Neural progenitor cell (in vitro differentiated cells): ENCODE results near the gene ARHGAP15. TPM values are rescaled to one million over a fixed set of nuclear protein-coding genes. Genes with fewer than 3 reads are reported as not detected.

Source experiments
- DNase-seq: peaks from one replicate; pipeline ENCODE4 v3.0.0-alpha.2; 2016; ENCODE audit warnings: low spot score
- H2AFZ ChIP-seq: fragments of 200-600 bp; sonication (generic); replicated peaks from 2 replicates; pipeline ENCODE4 v1.6.1; 2016; ENCODE audit warnings: antibody characterized with exemption
- H3F3A ChIP-seq: fragments of 200-600 bp; sonication (generic); 2 replicates; pipeline ENCODE4 v1.6.1; 2016; ENCODE audit warnings: antibody characterized with exemption, low read depth
- H3K27ac ChIP-seq: fragments of 200-600 bp; sonication (generic); 2 replicates; pipeline ENCODE4 v1.5.1; 2016; ENCODE audit warnings: mild to moderate bottlenecking
- H3K27me3 ChIP-seq: fragments of 200-600 bp; sonication (generic); 2 replicates; pipeline ENCODE4 v1.6.1; 2016; ENCODE audit warnings: mild to moderate bottlenecking, moderate library complexity
- H3K36me3 ChIP-seq: fragments of 200-600 bp; sonication (generic); 2 replicates; pipeline ENCODE4 v1.5.1; 2016
- H3K4me1 ChIP-seq: fragments of 200-600 bp; sonication (generic); 2 replicates; pipeline ENCODE4 v1.6.1; 2016; ENCODE audit warnings: mixed run types
- H3K4me2 ChIP-seq: fragments of 200-600 bp; sonication (generic); 2 replicates; pipeline ENCODE4 v1.6.1; 2016
- H3K4me3 ChIP-seq: fragments of 200-600 bp; sonication (generic); 2 replicates; pipeline ENCODE4 v1.5.1; 2016
- H3K79me2 ChIP-seq: fragments of 200-600 bp; sonication (generic); 2 replicates; pipeline ENCODE4 v1.6.1; 2016; ENCODE audit warnings: low read depth
- H3K9ac ChIP-seq: fragments of 200-600 bp; sonication (generic); 2 replicates; pipeline ENCODE4 v1.6.1; 2016
- H3K9me3 ChIP-seq: fragments of 200-600 bp; sonication (generic); 2 replicates; pipeline ENCODE4 v1.5.1; 2016; ENCODE audit warnings: low read depth
- H4K20me1 ChIP-seq: fragments of 200-600 bp; sonication (generic); 2 replicates; pipeline ENCODE4 v1.6.1; 2016; ENCODE audit warnings: low read depth
- H3K27ac Mint-ChIP-seq: 3 replicates; pipeline ENCODE4 v1.8.0; 2021; ENCODE audit warnings: mixed read lengths
- H3K27me3 Mint-ChIP-seq: 2 replicates; pipeline ENCODE4 v1.8.0; 2022; ENCODE audit warnings: low read depth, mild to moderate bottlenecking, inconsistent platforms, moderate library complexity, mixed read lengths; ENCODE audit not compliant: insufficient read depth
- H3K36me3 Mint-ChIP-seq: 3 replicates; pipeline ENCODE4 v1.8.0; 2021; ENCODE audit warnings: mixed read lengths
- H3K4me1 Mint-ChIP-seq: 3 replicates; pipeline ENCODE4 v1.8.0; 2021; ENCODE audit warnings: mixed read lengths
- H3K4me3 Mint-ChIP-seq: 3 replicates; pipeline ENCODE4 v1.8.0; 2021; ENCODE audit warnings: mild to moderate bottlenecking, moderate library complexity, mixed read lengths
- H3K9me3 Mint-ChIP-seq: 3 replicates; pipeline ENCODE4 v1.8.0; 2020; ENCODE audit warnings: mixed read lengths
- EZH2 ChIP-seq: fragments of 200-600 bp; sonication (generic); IDR thresholded peaks from 2 replicates; pipeline ENCODE4 v1.6.1; 2017; ENCODE audit warnings: antibody characterized with exemption, mild to moderate bottlenecking, moderate library complexity
- EZH2phosphoT487 ChIP-seq: fragments of 200-600 bp; sonication (generic); IDR thresholded peaks from 2 replicates; pipeline ENCODE4 v1.6.1; 2017; ENCODE audit warnings: antibody characterized with exemption
- total RNA-seq: library from RNA; depleted of rRNA; stranded (reverse); fragments of >200 nt; gene quantifications from 2 replicates; pipeline ENCODE4 v1.2.3, GENCODE V29; 2015; ENCODE audit warnings: low replicate concordance
- TF ChIP-seq, protein P1 (sequence below): fragments of 200-600 bp; sonication (generic); IDR thresholded peaks from 2 replicates; pipeline ENCODE4 v1.5.1; 2017; ENCODE audit warnings: antibody characterized with exemption, mild to moderate bottlenecking

Gene ARHGAP15
- total RNA-seq, 1 donor from 2014 or later: 5.9 TPM

DNA sequence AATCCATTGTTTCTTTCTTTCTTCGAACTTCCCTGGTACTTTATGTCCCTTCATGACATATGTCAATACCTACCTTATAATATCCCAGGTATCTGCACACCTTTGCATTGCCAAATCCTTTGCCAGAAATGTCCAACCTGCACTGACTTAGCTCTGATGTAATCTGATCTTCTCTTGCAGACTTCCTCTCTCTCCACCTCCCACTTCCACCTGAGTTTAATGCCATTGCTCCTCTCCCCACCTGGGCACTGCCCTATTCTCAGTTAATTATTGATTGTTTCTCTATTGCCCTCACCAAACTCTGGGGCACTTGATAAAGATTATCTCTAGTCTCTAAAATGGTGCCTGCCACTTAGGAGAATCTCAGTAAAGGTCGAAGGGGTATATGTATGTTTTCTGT is 23.0 kb downstream of the ARHGAP15 start:
- Histone ChIP-seq H3K9me3 (no peaks in the 10 kb centered on the region), H2AFZ (no peak overlapping the region), H3K4me2 (no peak overlapping the region), H3K4me1 (no peaks in the 10 kb centered on the region), H3F3A (no peaks in the 10 kb centered on the region), H4K20me1 (no peaks in the 10 kb centered on the region), H3K27ac (no peak overlapping the region), H3K4me3 (no peak overlapping the region), H3K9ac (no peak overlapping the region), H3K36me3 (no peaks in the 10 kb centered on the region), H3K27me3 (no peaks in the 10 kb centered on the region), H3K79me2 (no peaks in the 10 kb centered on the region)
- H3K4me3 Mint-ChIP-seq: no peak overlapping the region
- no peak for DNase-seq
- no peaks in the 10 kb centered on the region for H3K36me3 Mint-ChIP-seq
- TF ChIP-seq EZH2: no peak
- TF ChIP-seq EZH2phosphoT487: no peak
- TF ChIP-seq, protein P1, sequence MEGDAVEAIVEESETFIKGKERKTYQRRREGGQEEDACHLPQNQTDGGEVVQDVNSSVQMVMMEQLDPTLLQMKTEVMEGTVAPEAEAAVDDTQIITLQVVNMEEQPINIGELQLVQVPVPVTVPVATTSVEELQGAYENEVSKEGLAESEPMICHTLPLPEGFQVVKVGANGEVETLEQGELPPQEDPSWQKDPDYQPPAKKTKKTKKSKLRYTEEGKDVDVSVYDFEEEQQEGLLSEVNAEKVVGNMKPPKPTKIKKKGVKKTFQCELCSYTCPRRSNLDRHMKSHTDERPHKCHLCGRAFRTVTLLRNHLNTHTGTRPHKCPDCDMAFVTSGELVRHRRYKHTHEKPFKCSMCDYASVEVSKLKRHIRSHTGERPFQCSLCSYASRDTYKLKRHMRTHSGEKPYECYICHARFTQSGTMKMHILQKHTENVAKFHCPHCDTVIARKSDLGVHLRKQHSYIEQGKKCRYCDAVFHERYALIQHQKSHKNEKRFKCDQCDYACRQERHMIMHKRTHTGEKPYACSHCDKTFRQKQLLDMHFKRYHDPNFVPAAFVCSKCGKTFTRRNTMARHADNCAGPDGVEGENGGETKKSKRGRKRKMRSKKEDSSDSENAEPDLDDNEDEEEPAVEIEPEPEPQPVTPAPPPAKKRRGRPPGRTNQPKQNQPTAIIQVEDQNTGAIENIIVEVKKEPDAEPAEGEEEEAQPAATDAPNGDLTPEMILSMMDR: no peak
- no peaks in the 10 kb centered on the region for H3K27me3 Mint-ChIP-seq
- H3K27ac Mint-ChIP-seq: no peak overlapping the region
- no peaks in the 10 kb centered on the region for H3K4me1 Mint-ChIP-seq
- no peaks in the 10 kb centered on the region for H3K9me3 Mint-ChIP-seq

DNA sequence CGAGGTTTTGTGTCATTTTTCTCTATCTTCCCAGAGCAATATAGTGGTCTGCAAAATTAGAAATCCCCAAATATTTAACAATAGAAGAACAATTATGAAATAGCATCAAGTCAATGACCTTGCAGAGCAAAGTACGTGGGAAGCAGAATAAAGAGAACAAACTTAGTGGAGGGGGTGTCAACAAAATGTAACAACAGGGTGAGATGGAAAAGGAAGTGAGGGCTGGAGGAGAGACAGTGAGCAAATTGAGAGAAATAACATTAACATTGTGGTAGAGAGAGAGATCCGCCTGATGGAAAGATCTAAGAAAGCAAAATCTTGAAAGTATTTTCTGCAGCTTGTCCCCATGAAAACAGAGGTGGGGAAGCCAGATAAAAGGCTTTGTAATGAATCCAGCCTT is 23.4 kb downstream of the ARHGAP15 start:
- Mint-ChIP-seq H3K27me3 (no peaks in the 10 kb centered on the region), H3K27ac (no peak overlapping the region), H3K36me3 (no peaks in the 10 kb centered on the region), H3K9me3 (no peaks in the 10 kb centered on the region), H3K4me3 (no peak overlapping the region), H3K4me1 (no peaks in the 10 kb centered on the region)
- DNase-seq: no peak
- H3K9me3 ChIP-seq: no peaks in the 10 kb centered on the region
- H3K4me2 ChIP-seq: no peak overlapping the region
- no peak overlapping the region for H2AFZ ChIP-seq
- H3K27ac ChIP-seq: no peak overlapping the region
- TF ChIP-seq EZH2phosphoT487 (no peak), EZH2 (no peak)
- TF ChIP-seq, protein P1: no peak
- H3K27me3 ChIP-seq: no peaks in the 10 kb centered on the region
- H3K4me1 ChIP-seq: no peaks in the 10 kb centered on the region
- no peak overlapping the region for H3K9ac ChIP-seq
- H3K79me2 ChIP-seq: no peaks in the 10 kb centered on the region
- no peaks in the 10 kb centered on the region for H3K36me3 ChIP-seq
- H3K4me3 ChIP-seq: no peak overlapping the region
- no peaks in the 10 kb centered on the region for H4K20me1 ChIP-seq
- no peaks in the 10 kb centered on the region for H3F3A ChIP-seq

DNA sequence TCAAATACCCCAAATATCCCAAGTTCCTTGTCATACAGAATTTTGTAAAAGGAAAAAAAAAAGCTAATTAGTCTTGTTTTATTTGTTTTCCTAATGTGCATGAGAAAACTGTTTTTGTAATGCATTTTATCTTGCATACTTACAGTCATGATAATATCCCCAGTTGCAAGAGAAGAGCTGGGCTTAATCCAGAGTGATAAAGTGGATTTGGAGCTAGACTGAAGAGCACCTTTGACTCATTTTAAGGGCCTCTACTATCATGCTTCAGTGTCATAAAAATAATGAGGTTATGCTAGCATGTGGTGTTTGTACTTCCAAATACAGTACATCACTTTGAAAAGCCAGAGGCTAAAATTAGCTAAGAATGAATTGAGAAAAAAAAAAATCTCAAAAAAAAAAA is 26.4 kb downstream of the ARHGAP15 start:
- H3K27me3 Mint-ChIP-seq: no peaks in the 10 kb centered on the region
- TF ChIP-seq EZH2 (no peak), EZH2phosphoT487 (no peak)
- TF ChIP-seq, protein P1: no peak
- H3K79me2 ChIP-seq: no peaks in the 10 kb centered on the region
- DNase-seq: no peak
- no peak overlapping the region for H3K4me3 Mint-ChIP-seq
- no peak overlapping the region for H3K4me2 ChIP-seq
- H3K4me1 Mint-ChIP-seq: no peaks in the 10 kb centered on the region
- H2AFZ ChIP-seq: no peak overlapping the region
- H4K20me1 ChIP-seq: no peaks in the 10 kb centered on the region
- H3K4me3 ChIP-seq: no peak overlapping the region
- H3K36me3 Mint-ChIP-seq: no peaks in the 10 kb centered on the region
- no peaks in the 10 kb centered on the region for H3K36me3 ChIP-seq
- no peak overlapping the region for H3K27ac Mint-ChIP-seq
- peaks cover 2% of the 10 kb centered on the region for H3K4me1 ChIP-seq
- no peak overlapping the region for H3K9ac ChIP-seq
- no peaks in the 10 kb centered on the region for H3K9me3 Mint-ChIP-seq
- H3F3A ChIP-seq: no peaks in the 10 kb centered on the region
- no peaks in the 10 kb centered on the region for H3K9me3 ChIP-seq
- H3K27ac ChIP-seq: no peak overlapping the region
- no peaks in the 10 kb centered on the region for H3K27me3 ChIP-seq
